DMS 273 (cell line): Measurements from ENCODE around the gene SUPT5H.
A peak's percentile ranks its signal among the peaks of the same experiment; 100 is the strongest.

Experiments used
- DNase-seq: peaks from one replicate; lab custom pipeline; 2025; ENCODE audit not compliant: unreplicated experiment; lab: John Stamatoyannopoulos, UW

Gene SUPT5H

GRCh38 chr19:39445196-39446111, at the start of gene SUPT5H:
Gene SUPT5H (plus strand): TSS chr19:39445582. CDS start chr19:39445891, 309 bp downstream.
- peak; percentile 99 for DNase-seq

DNA sequence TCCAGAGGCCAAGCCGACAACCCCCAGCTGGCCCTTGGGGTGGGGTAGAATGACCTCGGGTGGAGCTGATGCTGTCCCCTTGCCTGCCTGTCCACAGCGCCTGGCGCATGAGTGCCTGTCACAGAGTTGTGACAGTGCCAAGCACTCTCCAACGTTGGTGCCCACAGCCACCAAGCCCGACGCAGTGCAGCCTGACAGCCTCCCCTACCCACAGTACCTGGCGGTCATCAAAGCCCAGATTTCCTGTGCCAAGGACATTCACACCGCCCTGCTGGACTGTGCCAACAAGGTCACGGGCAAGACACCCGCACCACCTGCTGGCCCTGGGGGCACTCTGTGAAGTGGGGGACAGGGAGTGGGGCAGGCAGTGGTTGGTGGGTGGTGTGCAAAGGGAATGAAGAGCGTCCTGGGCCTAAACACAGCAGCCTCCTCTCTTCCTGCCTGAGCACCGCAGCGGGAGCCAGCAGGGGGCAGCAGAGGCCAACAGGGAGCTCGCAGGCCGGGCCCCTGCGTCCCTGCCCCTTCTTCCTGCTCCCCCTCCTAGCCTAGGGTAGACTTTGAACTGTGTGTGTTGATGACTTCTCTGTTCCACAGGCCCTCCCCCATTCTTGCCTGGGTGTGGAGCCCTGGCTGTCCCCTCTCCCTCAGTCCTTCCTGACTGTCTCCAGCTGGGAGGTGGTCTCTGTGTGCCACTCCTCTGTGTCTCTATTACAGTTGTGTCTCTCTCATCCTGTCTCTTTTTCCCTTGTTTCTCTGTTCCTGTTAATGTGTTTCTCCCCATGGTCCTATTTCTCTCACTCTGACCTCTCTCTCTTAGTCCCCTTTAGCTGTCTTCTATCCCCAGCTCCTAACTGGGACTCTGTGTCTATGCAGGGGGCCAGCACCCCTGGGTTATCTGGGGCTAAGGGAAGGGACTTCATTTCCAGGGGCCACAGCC, 47.8 kb upstream of the SUPT5H start:
- peak; percentile 88 for DNase-seq

GRCh38 chr19:39398297-39398864, 47.0 kb upstream of the SUPT5H start:
- DNase-seq: no peak

DNA sequence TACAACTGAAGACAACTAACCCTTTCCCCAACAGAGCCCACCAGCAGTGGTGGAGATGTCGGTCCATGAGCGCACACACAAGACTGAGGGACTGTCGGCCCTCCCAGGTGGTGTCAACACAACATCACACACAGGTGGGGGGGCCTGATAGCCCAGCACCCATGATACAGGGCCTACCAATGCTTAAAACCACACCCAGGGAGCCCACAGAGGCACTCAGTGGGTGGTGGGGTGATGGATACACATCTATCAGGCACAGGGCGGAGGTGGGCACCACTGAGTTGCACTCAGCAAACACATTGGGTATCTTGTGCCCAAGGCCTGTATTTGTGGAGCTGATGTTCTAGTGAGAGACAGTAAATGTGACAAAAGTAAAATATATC, 45.7 kb upstream of the SUPT5H start:
- DNase-seq: no peak

DNA sequence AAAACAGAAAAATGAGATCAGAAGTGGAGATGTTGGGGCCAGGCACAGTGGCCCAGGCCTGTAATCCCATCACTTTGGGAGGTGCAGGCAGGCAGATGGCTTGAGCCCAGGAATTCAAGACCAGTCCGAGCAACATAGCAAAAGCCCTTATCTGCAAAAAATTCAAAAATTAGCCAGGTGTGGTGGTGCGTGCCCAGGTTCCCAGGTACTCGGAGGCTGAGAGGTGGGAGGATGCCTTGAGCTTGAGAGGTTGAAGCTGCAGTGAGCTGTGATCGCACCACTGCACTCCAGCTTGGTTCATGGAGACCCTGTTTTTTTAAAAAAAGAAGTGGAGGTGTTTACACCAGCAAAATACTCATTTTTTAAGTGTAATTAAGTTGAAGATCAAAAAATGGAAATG, 45.3 kb upstream of the SUPT5H start:
- no peak for DNase-seq

DNA sequence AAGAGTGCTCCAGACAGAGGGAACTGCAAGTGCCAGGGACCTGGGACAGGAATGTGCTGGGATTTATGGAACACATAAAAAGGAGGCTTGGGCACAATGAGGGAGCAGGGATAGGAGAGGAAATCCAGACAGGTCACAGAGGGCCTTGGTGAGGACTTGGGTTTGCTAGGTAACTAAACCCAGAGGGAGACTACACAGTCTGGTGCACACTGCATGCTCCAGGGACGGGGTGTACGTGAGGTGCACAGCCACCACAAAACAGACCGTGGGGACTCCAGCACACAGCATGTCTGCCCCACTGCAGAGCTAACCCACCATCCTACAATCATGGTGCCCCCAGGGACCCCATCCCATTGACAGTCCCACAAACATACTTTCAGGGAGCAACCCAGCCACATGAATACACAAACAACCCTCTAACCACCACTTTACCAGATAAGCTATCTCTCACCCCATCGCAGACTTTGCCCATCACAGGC, 44.3 kb upstream of the SUPT5H start:
- peak; percentile 25 for DNase-seq

GRCh38 chr19:39401549-39402345, 43.6 kb upstream of the SUPT5H start:
- DNase-seq: no peak

DNA sequence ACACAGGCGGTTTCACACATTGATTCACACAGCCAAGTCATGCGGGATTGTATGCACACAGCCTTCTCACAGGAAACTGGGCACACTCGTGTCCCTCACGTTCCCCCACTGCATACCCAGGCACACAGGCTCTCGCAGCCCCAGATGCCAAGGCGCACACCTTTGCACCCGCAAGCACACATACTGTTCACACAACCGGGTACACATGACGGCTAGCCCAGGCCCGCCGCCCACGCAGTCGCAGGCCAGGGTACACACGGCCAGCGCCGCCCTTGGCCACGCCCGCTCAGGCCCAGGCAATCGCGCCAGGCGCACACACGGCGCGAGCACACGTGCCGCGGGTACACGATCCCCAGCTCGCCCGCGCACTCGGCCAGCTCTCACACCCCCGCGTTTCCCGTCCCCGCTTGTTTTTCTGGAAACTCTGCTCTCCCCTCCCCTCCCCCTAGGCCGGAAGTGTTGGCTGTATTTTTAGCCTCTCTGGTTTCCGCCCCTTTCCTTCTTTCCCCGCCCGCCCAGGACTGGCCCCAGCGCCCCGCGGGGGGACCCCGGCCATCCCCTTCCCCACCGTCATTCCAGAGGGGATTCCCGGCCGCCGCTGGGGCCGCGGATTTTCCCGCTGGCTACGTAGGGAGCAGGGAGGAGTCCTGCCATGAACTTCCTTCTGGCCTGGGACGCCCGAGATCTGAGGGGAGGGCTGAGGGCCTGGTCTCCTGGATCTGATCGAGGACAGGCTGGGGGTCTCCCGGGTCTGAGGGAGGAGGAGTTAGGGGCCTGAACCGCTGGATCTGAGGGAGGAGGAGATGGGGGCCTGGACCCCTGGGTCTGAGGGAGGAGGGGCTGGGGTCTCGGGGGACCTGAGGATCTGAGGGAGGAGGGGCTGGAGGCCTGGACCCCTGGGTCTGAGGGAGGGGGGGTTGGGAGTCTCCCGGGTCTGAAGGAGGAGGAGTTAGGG, 42.8 kb upstream of the SUPT5H start:
- peak; percentile 84 for DNase-seq

- DNase-seq: peak; percentile 85
Observed at GRCh38 chr19:39403331-39404312, 41.8 kb upstream of the SUPT5H start.

DNA sequence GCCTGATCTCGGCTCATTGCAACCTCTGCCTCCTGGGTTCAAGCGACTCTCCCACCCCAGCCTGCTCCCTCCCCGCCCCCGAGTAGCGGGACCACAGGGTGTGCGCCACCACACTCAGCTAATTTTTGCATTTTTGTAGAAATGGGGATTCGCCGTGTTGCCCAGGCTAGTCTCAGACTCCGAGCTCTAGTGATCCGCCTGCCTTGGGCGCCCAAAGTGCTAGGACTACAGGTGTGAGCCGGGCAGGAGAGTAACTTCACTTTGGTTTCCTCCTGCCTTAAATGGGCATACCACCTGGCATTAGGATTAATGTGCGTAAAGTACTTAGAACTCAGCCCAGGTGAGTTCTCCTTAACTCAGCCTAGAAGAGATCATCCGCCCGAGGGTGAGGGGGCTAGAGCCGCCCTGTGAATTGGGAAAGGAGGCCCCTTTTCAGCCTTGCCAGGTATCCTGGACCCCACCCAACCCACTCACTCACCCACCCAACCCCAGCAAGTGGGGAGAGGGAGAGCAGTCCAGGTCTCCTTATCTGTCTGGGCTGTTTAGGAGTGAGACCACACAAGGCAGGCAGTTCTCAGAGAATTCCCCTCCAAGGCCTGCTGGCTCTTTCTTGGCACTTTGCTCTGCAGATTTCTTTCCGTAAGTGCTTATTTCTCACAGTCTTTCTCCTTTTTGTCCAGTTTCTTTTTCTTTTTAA, 40.0 kb upstream of the SUPT5H start:
- no peak for DNase-seq

GRCh38 chr19:39405958-39406655, 39.3 kb upstream of the SUPT5H start:
- DNase-seq: no peak

DNA sequence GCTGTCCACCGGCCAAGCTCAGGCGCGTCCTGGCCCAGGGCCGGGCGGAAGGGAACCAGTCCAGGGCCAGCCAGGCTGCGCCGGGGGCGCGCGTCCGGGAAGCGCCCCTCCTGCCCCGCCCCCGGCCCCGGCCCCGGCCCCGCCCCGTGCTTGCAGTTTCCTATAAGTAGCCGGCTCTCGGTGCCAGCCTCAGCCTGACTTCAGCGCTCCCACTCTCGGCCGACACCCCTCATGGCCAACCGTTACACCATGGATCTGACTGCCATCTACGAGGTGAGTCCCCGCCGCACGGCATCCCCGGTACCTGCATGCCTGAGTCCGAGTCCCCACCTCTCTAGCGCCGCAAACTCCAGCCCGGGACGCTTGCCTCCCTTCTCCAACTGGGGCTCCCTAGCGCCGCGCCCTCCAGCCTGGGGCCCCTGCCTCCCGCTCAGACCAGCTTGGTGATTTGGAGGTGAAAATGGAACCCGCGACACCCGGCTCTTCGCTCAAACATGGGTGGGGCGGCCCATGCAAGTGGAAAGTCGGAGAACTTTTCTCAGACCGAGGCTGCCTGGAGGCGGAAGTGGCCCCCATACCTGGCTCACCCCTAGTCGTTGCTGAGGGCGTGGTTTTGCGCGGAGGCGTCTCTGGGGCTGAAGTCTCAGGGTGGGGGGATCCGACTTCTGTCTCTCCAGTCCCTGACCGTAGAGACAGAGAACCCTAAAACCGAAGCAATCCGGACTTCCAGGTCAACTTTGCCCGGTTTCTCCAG, 38.5 kb upstream of the SUPT5H start, which contains the start of gene ZFP36:
TSS of gene ZFP36 (plus strand) at position 192 of the 754 bp plus-strand sequence. CDS start at position 250, 58 bp downstream.
- DNase-seq: peak; percentile 81

- DNase-seq: no peak
Observed at GRCh38 chr19:39407410-39407659, 38.0 kb upstream of the SUPT5H start.

- DNase-seq: no peak
Observed at GRCh38 chr19:39407660-39408391, 37.6 kb upstream of the SUPT5H start.

GRCh38 chr19:39408392-39409207, 36.8 kb upstream of the SUPT5H start:
- peak; percentile 47 for DNase-seq
